Middle frontal gyrus (tissue), 1 donor: Measurements from ENCODE around the gene FNDC3B.

Experiments
- DNase-seq: peaks from one replicate; pipeline ENCODE4 v3.0.0-alpha.2; 2015; ENCODE audit warnings: low spot score; ENCODE audit errors: extremely low spot score

FNDC3B gene

DNA sequence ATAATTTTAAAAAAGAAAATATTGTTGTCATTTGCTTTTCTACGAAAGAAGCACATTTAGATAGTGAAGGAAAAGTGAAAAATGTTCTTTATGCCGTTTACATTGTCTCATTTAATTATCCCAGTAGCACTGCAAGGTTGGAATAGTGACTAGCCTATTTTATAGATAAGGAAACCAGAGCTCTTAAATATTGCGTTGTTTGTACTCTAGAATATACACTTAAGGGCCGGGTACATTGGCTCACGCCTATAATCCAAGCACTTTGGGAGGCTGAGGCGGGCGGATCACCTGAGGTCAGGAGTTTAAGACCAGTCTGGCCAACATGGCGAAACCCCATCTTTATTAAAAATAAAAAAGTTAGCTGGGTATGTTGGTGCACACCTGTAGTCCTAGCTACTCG is 127.5 kb downstream of the FNDC3B start:
- no peak for DNase-seq

DNA sequence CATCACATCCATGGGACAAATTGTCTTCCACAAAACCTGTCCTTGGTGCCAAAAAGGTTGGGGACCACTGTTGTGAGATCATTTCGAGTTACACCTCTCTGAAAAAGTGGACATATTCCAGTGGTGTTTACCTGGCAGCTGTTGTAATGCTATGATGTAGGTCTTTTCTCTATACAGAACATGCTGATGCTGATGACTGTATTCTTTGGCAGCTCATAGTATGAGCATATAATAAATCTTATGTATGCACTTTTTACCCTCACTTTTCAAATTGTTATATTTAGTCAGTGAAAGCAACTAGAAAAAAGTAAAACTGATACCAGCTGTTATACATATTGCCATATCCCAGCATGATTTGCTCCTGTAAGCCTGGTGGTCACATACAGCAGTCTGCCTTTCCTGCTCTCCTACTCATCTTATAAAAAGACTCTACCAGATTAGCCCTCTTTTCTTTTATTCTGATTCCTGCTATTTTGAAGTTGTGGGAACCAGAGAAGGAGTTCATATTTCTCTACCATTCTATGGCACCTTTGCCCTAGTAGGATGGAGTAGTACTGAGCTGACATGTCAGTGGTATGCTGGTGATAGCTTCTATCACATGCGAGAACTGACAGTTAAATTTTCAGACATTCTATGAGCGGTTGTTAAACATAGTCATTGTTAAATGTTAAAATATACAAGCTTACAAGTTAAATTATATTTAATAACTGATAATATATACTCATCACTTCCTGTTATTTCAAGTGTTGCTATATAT is 128.7 kb downstream of the FNDC3B start:
- DNase-seq, result no peak

DNA sequence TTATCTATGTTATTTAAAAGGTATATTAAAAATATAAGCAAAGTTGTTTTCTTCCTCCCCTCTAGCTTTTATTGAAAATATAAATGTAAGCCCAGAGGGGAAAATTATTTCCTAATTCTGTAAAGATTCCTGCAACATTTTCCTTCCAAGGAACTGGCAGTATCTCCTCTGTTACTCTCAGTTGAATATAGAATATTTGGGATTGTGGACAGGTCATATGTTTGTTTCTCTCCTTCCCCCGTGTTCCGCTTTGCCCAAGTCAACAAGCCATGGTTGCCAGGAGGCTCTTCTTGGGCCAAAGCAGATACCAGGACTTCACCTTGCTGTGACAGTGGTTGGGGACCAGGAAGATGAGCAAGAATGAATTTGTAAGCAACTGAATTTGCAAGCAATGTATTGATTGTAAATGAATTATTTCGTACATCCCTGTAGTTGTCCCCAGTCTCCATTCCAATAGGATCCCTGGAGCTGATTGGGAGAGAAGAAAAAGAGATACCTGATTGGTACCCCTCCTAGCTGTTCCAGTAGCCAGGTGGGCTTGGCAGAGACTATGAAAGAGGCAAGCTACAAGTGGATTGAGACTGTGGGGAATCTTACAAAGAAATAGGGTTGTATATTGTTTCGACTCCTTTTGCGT is 130.8 kb downstream of the FNDC3B start:
- DNase-seq, result no peak

GRCh38 chr3:172170841-172171240 is 131.5 kb downstream of the FNDC3B start:
- no peak for DNase-seq

DNA sequence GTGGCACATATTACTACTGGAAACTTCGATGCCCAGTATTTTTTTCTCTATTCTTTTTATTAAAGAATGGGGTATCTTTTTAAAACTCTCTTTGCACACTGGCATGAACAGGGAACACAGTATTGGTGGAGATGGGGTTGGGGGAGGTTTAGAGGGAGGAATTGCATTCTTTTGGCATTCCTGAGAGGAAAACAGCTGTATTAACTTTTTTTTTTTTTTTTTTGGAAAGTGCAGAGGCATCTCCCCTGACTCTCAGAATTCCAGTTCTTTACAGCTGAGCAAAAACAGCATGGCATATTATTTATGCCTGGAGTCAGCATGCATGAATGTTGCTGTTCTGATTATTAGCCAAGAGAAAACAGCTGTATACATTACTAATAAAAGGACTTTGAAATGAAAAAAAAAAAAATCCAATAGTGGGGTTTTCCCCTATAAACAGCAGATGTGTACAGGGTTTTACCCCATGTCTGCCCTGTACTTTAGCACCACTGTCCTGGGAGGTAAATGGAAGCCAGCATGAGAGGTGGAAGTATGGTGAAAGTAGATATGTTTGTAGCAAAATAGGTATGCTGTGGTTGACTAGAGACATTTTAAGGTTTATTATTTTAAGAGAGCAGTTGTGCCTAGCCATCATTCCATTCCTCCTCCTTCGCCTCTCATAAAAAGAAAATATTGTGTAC is 132.2 kb downstream of the FNDC3B start:
- no peak for DNase-seq

DNA sequence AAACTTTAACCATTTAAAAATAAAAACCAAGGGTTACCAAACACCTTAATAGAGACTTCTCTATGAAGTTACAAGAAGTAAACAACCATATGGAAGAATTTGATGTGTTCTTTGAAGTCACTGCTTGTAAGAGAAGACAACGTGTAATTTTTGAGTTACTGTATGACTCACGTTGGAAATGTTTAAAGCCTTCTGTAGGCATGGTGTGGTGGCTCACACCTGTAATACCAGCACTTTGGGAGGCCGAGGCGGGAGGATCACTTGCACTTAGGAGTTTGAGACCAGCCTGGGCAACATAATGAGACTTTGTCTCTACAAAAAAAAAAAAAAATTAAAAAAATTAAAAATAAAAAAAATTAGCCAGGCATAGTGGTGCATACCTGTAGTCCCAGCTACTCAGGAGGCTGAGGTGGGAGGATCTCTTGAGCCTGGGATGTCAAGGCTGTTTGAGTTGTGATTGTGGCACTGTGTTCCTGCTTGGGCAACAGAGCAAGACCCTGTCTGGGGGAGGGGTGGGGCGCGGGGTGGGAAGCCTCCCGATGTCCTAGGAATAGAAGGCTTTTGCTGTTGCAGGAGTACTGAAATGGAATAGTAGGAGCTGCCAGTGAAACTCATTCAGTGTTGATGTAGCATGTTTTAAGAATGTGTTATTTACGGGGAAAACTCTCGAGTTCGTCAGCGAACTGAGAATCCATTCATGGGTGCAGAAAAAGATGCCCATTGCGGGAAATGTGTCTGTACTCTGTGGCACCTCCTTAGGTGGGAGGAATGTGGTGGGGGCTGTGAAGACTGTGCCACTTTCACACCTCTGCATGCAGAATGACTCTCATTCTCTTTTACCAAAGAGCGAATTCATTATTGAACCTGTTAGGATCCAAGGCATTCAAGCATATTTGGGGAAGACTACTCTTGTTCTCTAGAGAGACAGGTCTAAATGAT is 134.2 kb downstream of the FNDC3B start:
- no peak for DNase-seq

- no peak for DNase-seq
Measured at GRCh38 chr3:172174513-172175253, 135.3 kb downstream of the FNDC3B start.

DNA sequence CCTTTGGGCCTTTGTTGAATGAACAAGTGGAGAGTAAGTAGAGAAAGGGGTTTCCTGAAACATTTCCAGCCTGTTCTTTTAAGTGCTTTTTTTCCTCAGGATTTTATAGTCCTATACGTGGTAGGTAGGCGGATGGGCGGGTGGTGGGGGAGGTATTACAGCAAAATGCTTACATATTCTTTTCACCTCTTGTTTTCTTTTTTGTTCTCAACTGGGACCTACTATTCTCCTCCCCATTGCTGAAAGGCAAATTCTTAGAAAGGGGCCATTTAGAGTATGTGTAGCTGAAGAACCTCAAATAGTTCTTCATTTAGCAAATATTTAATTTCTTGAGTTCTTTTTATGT is 135.8 kb downstream of the FNDC3B start:
- DNase-seq, result no peak

- no peak for DNase-seq
Measured at GRCh38 chr3:172176061-172176770, 136.8 kb downstream of the FNDC3B start.

- DNase-seq, result no peak
Measured at GRCh38 chr3:172177046-172177445, 137.7 kb downstream of the FNDC3B start.

GRCh38 chr3:172177803-172178316 is 138.5 kb downstream of the FNDC3B start:
- DNase-seq, result no peak

- no peak for DNase-seq
Measured at GRCh38 chr3:172179680-172180399, 140.5 kb downstream of the FNDC3B start.

GRCh38 chr3:172180473-172180872 is 141.1 kb downstream of the FNDC3B start:
- DNase-seq, result no peak

GRCh38 chr3:172181932-172182586 is 142.7 kb downstream of the FNDC3B start:
- DNase-seq, result no peak

DNA sequence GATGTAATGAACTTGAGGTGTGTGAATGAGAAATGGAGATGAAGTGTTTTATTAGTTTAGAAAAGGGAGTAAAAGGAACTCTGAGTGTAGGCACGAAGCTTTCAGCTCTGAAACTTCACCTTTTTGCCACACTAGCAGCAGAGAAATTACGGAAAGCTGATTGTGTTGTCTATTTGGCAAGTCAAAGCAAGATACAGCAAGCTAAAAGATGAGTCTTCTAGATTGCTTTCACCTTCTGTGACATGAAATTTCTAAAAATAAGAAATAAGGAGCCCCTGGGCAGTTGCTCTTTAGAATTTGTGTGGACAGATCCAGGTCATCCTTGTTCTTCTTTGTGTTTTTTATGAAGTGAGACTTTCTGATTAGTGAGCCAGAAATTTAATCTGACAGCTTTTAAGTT is 143.4 kb downstream of the FNDC3B start:
- DNase-seq, result no peak

DNA sequence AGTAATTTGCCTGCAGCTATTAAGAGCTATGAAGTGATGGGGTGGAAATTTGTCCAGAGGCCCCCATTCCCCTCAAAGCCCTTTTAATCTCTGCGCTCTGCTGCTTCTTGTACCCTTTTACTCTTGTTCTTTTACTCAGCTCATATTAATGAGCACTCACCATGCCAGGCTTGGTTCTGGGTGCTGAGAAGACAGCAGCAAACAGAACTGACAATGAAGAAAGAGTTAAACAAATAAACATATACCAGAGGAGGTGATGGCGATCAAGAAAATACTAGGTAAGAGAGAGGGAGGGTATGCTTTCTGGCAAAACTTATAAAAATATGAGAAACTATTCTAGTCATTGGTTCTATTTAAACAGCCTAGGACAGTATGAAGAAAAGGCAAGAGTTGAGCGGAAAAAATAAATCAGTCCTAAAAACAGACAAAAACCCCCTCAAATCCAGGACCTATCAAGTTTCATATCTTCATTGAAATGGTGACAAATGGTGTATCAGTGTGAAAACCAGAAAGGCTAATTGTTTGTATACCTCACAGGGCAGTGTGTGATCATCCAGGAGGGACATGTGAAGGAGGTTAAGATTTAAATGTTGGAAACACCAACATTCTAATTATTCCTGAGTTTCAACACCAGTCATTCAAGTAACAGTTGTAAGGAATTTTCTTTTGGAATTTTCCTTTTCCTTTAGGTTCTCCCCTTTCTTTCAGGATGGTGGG is 144.9 kb downstream of the FNDC3B start:
- DNase-seq, result no peak

DNA sequence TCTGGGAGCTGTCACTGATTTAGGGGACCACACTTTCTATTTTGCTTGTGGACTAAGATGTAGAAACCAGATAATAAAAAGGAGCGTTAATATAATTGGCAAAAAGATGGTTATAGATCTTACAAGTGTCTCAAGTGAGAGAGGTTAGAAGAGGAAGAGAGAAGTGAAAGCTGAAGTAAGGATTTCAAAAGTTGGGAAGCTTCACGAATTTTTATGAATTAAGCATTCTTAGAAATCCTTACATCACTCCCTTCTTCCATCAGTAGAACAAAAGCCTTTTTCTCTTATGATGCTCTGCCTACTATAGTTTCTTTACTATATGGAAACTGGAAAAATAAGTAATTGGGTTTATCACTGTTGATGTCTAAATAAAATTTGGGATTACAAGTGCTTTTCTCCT is 146.5 kb downstream of the FNDC3B start:
- DNase-seq, result no peak

DNA sequence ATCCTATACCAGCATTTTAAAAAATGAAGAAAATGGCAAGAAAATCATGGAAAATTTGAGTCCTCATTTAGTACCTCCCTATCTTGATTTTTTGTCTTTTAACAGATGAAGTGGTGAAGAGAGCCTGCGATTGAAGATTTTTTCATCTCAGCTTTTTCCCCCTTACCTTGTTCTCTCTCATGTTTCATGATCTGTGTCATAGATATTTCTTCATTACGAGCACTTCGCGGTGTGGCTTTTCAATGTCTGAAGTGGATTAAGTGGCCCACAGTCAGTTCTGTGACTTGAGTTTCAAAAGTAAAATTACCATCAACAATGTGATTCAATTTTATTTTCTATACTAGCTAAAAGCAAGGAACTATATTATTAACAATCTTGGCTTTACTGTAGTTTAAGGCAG is 147.2 kb downstream of the FNDC3B start:
- no peak for DNase-seq
